Measurements from ENCODE around the gene ATP2B2. TPM values are rescaled to one million over a fixed set of nuclear protein-coding genes. Genes with fewer than 3 reads are reported as not detected.

The ATP2B2 gene
- total and polyA plus RNA-seq, 2 donors from 2014 or later, result 0.19 to 0.22 TPM

DNA sequence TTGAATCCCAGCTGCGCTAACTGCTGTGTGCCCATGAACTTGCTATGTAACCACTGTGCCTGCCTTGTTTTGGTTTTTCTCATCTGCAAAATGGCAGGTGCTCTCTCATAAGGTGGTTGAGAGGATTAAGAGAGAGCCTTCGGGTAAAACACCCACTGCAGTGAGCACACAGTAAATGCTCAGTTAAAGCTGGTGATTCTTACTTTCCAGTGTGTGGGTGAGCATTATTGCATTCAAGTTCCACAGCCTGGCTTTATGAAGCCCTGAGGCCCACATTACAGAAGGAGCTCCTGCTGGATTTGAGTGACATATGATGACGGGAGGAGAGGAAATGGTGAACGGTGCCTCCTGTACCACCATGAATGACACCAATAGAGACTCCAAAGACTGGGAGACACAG lies 101.0 kb downstream of the ATP2B2 start:
- H3K36me3 ChIP-seq (ENCODE audit: control insufficient read depth in 2 of 3, insufficient read depth in 3 of 3, low read length in 3 of 3), result no peaks in the 10 kb centered on the region
- no peak overlapping the region for H3K4me3 ChIP-seq (ENCODE audit: low read length in 3 of 3)
- no peaks in the 10 kb centered on the region for H3K4me1 ChIP-seq (ENCODE audit: control insufficient read depth in 2 of 3, insufficient read depth in 2 of 3, low read depth in 1 of 3, low read length in 3 of 3)
- TF ChIP-seq, protein P1, sequence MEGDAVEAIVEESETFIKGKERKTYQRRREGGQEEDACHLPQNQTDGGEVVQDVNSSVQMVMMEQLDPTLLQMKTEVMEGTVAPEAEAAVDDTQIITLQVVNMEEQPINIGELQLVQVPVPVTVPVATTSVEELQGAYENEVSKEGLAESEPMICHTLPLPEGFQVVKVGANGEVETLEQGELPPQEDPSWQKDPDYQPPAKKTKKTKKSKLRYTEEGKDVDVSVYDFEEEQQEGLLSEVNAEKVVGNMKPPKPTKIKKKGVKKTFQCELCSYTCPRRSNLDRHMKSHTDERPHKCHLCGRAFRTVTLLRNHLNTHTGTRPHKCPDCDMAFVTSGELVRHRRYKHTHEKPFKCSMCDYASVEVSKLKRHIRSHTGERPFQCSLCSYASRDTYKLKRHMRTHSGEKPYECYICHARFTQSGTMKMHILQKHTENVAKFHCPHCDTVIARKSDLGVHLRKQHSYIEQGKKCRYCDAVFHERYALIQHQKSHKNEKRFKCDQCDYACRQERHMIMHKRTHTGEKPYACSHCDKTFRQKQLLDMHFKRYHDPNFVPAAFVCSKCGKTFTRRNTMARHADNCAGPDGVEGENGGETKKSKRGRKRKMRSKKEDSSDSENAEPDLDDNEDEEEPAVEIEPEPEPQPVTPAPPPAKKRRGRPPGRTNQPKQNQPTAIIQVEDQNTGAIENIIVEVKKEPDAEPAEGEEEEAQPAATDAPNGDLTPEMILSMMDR (IDR thresholded peaks at IDR 0.05; ENCODE audit: borderline replicate concordance, extremely low read depth, insufficient read depth), result no peak
- H3K27ac ChIP-seq (ENCODE audit: low read depth in 2 of 2, low read length in 2 of 2), result no peak overlapping the region
- H3K27me3 ChIP-seq (ENCODE audit: control insufficient read depth, insufficient read depth, low read length), result no peaks in the 10 kb centered on the region
- no peak overlapping the region for H3K9ac ChIP-seq (ENCODE audit: low read length in 3 of 3)
- no peak for FAIRE-seq
- no peaks in the 10 kb centered on the region for H3K9me3 ChIP-seq (ENCODE audit: control insufficient read depth in 2 of 3, insufficient read depth in 1 of 3, low read length in 3 of 3)
- no peak for DNase-seq
- intact Hi-C loops (cut with DNase I), result no loop called here

DNA sequence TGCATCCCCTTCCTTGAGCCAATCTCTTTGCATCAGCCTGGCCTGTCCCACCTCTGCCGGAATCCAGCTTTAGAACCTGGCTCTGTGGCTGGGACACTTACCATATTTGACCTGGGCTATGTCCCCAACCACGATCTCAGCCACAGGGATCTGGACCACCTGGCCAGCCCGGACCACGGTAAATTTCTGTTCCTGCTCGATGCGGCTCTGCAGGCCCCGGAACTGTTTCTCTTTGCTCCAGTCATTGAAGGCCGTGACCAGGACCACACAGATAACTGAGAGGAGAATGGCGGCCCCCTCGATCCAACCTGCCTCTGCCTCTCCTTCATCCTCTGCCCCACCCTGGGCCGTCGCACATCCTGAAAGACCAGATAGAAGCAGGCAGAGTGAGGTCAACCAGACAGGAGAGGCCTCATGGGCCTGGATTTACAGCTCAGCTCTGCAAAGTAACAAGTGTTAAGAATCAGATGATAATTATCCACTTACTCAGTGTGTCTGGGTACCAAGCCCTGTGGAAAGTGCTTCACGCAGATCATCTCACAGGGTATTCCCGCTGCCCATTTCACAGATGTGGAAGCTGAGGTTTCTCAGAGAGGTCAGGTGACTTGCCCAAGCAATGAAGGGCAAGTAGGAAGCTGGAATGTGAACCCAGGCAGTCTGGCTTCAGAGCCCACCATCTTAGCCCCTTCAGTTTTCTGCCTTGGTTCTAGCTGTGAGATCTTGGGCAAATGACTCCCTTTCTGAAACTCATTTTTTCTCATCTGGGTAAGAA lies 103.2 kb downstream of the ATP2B2 start:
- DNase-seq, result no peak
- H3K36me3 ChIP-seq (ENCODE audit: control insufficient read depth in 2 of 3, insufficient read depth in 3 of 3, low read length in 3 of 3), result no peaks in the 10 kb centered on the region
- H3K9ac ChIP-seq (ENCODE audit: low read length in 3 of 3), result no peak overlapping the region
- no peak for FAIRE-seq
- H3K27ac ChIP-seq (ENCODE audit: low read depth in 2 of 2, low read length in 2 of 2), result no peak overlapping the region
- no peak overlapping the region for H3K4me3 ChIP-seq (ENCODE audit: low read length in 3 of 3)
- TF ChIP-seq, protein P1 (IDR thresholded peaks at IDR 0.05; ENCODE audit: borderline replicate concordance, extremely low read depth, insufficient read depth), result no peak
- intact Hi-C loops (cut with DNase I), result no loop called here
- no peaks in the 10 kb centered on the region for H3K27me3 ChIP-seq (ENCODE audit: control insufficient read depth, insufficient read depth, low read length)
- no peaks in the 10 kb centered on the region for H3K9me3 ChIP-seq (ENCODE audit: control insufficient read depth in 2 of 3, insufficient read depth in 1 of 3, low read length in 3 of 3)
- no peaks in the 10 kb centered on the region for H3K4me1 ChIP-seq (ENCODE audit: control insufficient read depth in 2 of 3, insufficient read depth in 2 of 3, low read depth in 1 of 3, low read length in 3 of 3)

DNA sequence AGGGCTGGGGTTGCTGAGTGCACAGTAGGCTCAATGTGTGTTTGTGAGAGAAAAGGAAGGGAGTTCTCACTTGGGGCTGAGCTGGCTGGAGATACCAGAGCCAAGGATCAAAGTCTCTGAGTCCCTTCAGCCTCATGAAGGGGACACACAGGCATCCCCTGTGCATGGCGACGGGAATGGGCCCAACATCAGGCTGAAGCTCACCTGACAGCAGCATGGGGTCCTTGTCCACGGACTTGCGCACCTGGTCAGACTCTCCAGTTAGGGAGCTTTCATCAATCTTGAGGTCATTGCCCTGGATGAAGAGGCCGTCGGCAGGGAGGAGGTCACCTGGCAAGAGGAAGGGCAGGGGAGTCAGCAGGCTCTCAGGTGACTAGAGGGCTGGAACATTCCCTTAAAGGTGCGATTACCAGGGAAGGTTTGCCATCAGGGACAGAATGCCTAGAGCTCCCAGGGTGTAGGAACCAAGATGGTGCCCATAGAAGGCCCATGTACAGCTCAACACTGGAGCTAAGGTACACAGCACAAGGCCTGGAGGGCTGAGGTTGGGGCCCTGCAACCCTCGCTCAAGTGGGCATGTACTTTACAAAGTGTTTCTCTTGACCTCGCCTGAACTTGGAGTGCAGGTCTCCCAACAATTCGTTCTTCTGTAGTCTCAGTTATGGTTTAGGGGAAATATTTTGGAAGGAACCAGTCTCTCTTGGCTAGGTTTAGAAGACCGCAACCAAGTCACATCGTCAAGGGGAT lies 104.5 kb downstream of the ATP2B2 start:
- FAIRE-seq, result no peak
- H3K4me1 ChIP-seq (ENCODE audit: control insufficient read depth in 2 of 3, insufficient read depth in 2 of 3, low read depth in 1 of 3, low read length in 3 of 3), result no peaks in the 10 kb centered on the region

More for the DNA sequence above, 104.5 kb downstream of the ATP2B2 start:
- intact Hi-C loops (cut with DNase I), result no loop called here
- no peak overlapping the region for H3K9ac ChIP-seq (ENCODE audit: low read length in 3 of 3)
- no peak overlapping the region for H3K27ac ChIP-seq (ENCODE audit: low read depth in 2 of 2, low read length in 2 of 2)
- H3K4me3 ChIP-seq (ENCODE audit: low read length in 3 of 3), result no peak overlapping the region
- TF ChIP-seq, protein P1 (IDR thresholded peaks at IDR 0.05; ENCODE audit: borderline replicate concordance, extremely low read depth, insufficient read depth), result no peak
- DNase-seq, result no peak
- H3K36me3 ChIP-seq (ENCODE audit: control insufficient read depth in 2 of 3, insufficient read depth in 3 of 3, low read length in 3 of 3), result no peaks in the 10 kb centered on the region
- no peaks in the 10 kb centered on the region for H3K9me3 ChIP-seq (ENCODE audit: control insufficient read depth in 2 of 3, insufficient read depth in 1 of 3, low read length in 3 of 3)
- H3K27me3 ChIP-seq (ENCODE audit: control insufficient read depth, insufficient read depth, low read length), result no peaks in the 10 kb centered on the region

Measured in kidney (tissue), 14 donors.